Naive B cell (primary cell): ENCODE measurements around the gene THSD1. TPM values are rescaled to one million over a fixed set of nuclear protein-coding genes. Genes with fewer than 3 reads are reported as not detected.

Source experiments
- ATAC-seq, 2 donors: fragments of 150-1000 bp; cut with Tn5 transposase; 2 replicates each; pipeline ENCODE4 v1.10.0; 2021; ENCODE audit warnings: low read depth in 2 of 2, mild to moderate bottlenecking in 2 of 2, moderate library complexity in 2 of 2
- DNase-seq: peaks from one replicate; pipeline ENCODE4 v3.0.0; 2022
- H3K27ac Mint-ChIP-seq, 6 donors: one replicate each; pipeline ENCODE4 v1.8.0; 2020 to 2022; ENCODE audit warnings: mild to moderate bottlenecking in 6 of 6, mixed read lengths in 6 of 6, moderate library complexity in 5 of 6, inconsistent platforms in 2 of 6
- H3K27me3 Mint-ChIP-seq, 3 donors: one replicate each; pipeline ENCODE4 v1.8.0; 2021 to 2022; ENCODE audit warnings: mixed read lengths in 3 of 3, mild to moderate bottlenecking in 1 of 3
- H3K36me3 Mint-ChIP-seq, 2 donors: one replicate each; pipeline ENCODE4 v1.8.0; 2020 to 2022; ENCODE audit warnings: mixed read lengths in 2 of 2, inconsistent platforms in 1 of 2, mild to moderate bottlenecking in 1 of 2
- H3K4me1 Mint-ChIP-seq, 3 donors: one replicate each; pipeline ENCODE4 v1.8.0; 2020 to 2022; ENCODE audit warnings: mixed read lengths in 3 of 3, inconsistent platforms in 1 of 3, mild to moderate bottlenecking in 1 of 3, moderate library complexity in 1 of 3
- H3K4me3 Mint-ChIP-seq, 8 donors: one replicate each; pipeline ENCODE4 v1.8.0; 2020 to 2022; ENCODE audit warnings: mild to moderate bottlenecking in 8 of 8, mixed read lengths in 8 of 8, moderate library complexity in 8 of 8, inconsistent platforms in 2 of 8
- H3K9me3 Mint-ChIP-seq, 7 donors: one replicate each; pipeline ENCODE4 v1.8.0; 2020 to 2022; ENCODE audit warnings: mixed read lengths in 7 of 7, mild to moderate bottlenecking in 5 of 7, inconsistent platforms in 2 of 7, moderate library complexity in 1 of 7
- polyA plus RNA-seq, 6 donors: library from polyadenylated mRNA; unstranded; fragments of 300-500 nt; fragmentation: Illumina TruSeq; gene quantifications; one replicate each; pipeline ENCODE4 v1.2.3, GENCODE V29; 2021; ENCODE audit warnings: low read depth in 6 of 6

Gene THSD1, protein sequence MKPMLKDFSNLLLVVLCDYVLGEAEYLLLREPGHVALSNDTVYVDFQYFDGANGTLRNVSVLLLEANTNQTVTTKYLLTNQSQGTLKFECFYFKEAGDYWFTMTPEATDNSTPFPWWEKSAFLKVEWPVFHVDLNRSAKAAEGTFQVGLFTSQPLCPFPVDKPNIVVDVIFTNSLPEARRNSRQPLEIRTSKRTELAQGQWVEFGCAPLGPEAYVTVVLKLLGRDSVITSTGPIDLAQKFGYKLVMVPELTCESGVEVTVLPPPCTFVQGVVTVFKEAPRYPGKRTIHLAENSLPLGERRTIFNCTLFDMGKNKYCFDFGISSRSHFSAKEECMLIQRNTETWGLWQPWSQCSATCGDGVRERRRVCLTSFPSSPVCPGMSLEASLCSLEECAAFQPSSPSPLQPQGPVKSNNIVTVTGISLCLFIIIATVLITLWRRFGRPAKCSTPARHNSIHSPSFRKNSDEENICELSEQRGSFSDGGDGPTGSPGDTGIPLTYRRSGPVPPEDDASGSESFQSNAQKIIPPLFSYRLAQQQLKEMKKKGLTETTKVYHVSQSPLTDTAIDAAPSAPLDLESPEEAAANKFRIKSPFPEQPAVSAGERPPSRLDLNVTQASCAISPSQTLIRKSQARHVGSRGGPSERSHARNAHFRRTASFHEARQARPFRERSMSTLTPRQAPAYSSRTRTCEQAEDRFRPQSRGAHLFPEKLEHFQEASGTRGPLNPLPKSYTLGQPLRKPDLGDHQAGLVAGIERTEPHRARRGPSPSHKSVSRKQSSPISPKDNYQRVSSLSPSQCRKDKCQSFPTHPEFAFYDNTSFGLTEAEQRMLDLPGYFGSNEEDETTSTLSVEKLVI
- polyA plus RNA-seq = under 1 TPM in 1 of 6 donors, not detected in 5; 0.27 TPM

DNA sequence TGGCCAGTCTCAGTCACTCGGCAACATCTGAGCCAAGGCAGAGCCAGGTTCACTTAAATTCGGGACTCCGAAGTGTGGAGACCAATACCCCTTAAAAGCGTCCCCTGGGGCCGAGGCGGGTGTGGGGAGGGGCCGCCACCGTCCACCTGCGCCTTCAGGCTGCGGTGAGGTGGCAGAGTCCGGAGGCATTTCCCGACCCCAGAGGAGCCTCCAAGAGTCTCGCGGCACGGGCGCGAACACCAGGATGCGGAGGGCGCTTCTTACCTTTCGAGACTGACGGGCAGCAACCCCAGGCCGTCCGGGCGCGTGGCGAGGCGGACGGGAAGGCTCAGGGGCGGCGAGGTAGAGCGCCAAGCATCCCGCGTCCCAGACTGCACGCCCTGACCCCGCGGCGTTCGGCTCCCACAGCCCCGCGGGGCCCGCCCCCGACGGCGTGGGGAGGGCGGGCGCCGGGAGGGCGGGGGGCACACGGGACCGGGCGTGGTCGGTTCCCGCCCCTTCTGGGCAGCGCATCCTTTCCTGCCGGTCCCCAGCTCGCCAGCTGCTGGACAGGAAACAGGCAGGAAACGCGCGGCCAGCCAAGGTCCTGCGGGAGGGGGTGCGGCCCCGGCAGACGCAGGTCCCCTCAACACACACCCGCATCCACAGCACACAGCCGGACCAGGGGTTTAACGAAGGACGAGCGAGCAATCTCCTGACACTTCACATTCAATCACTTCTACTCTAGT, at the start of gene THSD1:
Gene THSD1 (minus strand): TSS at position 406 of the 728 bp plus-strand sequence. CDS start 3,572 bp downstream, outside the sequence.
- peak; percentile 21 for DNase-seq
- no peaks in the 10 kb centered on the region for H3K36me3 Mint-ChIP-seq
- ATAC-seq = peak; percentile 50 to 60

GRCh38 chr13:52455677-52456041, 49.7 kb upstream of the THSD1 start:
- ATAC-seq = peak; percentile 49 to 55
- H3K4me1 Mint-ChIP-seq = peaks cover 24 to 34% (median 30%) of the 10 kb centered on the region in 3 donors

More for the DNA sequence above, at the start of gene THSD1:
- peaks cover 0 to 4% (median 0%) of the 10 kb centered on the region in 7 donors for H3K9me3 Mint-ChIP-seq
- H3K27ac Mint-ChIP-seq = peak within 1 kb of the TSS in 4 of 6 donors; percentile 13 to 88 (median 60)
- peak within 1 kb of the TSS; percentile 72 to 92 (median 82) for H3K4me3 Mint-ChIP-seq
- peaks cover 0 to 15% (median 11%) of the 10 kb centered on the region in 3 donors for H3K27me3 Mint-ChIP-seq
- H3K4me1 Mint-ChIP-seq = peaks cover 15 to 22% (median 16%) of the 10 kb centered on the region in 3 donors

DNA sequence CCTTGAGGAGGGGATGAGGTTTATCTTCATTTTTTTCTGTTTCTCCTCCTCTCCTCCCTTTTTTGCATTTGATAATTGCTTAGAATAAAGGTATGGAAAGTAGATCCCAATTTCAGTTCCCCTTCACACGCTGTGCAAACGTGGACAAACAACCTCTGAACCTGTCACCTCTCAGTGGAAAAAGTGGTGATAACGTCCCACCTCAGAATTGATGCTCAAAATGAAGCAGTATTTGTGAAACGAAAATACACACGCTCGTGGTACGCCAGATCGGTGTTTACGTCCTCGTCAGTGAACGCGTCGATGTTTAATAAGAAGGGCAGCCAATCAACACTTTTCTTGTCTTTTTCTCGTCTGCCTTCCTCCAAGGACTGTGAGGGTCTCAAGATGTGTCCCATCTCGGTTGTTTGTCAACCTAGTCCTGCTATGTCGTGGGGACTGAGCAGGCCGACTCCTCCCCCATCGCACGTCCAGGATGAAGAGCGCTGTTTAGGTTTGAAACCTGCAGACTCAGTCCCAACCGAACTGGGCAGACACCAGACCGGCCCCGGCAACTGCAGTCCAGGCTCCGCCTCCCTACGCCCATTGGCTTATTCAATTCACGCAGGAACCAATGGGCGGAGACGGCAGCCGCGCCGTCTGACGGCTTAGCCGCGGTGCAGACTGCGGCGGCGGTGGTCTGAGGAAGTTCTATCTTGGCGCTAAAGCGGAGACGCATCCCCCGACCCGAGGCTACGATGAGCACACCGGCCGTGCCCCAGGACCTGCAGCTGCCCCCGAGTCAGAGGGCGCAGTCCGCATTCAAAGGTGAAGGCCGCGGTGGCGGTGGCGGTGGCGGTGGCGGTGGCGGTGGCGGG, 49.1 kb upstream of the THSD1 start, which contains the start of gene CKAP2:
Gene CKAP2 (plus strand): TSS at position 659 of the 857 bp plus-strand sequence. CDS start 79 bp downstream, at position 738.
- Mint-ChIP-seq H3K27ac (peak within 1 kb of the TSS; percentile 91 to 100 (median 94)), H3K36me3 (no peaks in the 10 kb centered on the region), H3K4me3 (peak within 1 kb of the TSS; percentile 78 to 99 (median 98)), H3K9me3 (no peaks in the 10 kb centered on the region), H3K27me3 (no peaks in the 10 kb centered on the region), H3K4me1 (peaks cover 25 to 34% (median 29%) of the 10 kb centered on the region in 3 donors)
- ATAC-seq (peak; percentile 78), DNase-seq (peak; percentile 96)

More at GRCh38 chr13:52455677-52456041, 49.7 kb upstream of the THSD1 start:
- no peaks in the 10 kb centered on the region for H3K9me3 Mint-ChIP-seq
- peak overlapping the region; percentile 89 to 99 (median 92) for H3K27ac Mint-ChIP-seq
- no peaks in the 10 kb centered on the region for H3K27me3 Mint-ChIP-seq
- H3K4me3 Mint-ChIP-seq = peak overlapping the region; percentile 78 to 99 (median 98)
- peak; percentile 79 for DNase-seq
- H3K36me3 Mint-ChIP-seq = peaks cover under 1 to 2% of the 10 kb centered on the region in 2 donors

- DNase-seq (peak; percentile 67), ATAC-seq (peak; percentile 17 to 29)
- Mint-ChIP-seq H3K9me3 (no peaks in the 10 kb centered on the region), H3K27ac (peak overlapping the region; percentile 91 to 100 (median 94)), H3K27me3 (no peaks in the 10 kb centered on the region), H3K36me3 (no peaks in the 10 kb centered on the region), H3K4me1 (peaks cover 30 to 36% (median 34%) of the 10 kb centered on the region in 3 donors), H3K4me3 (peak overlapping the region; percentile 78 to 99 (median 98))
Measured at GRCh38 chr13:52454459-52454819, 48.5 kb upstream of the THSD1 start.

DNA sequence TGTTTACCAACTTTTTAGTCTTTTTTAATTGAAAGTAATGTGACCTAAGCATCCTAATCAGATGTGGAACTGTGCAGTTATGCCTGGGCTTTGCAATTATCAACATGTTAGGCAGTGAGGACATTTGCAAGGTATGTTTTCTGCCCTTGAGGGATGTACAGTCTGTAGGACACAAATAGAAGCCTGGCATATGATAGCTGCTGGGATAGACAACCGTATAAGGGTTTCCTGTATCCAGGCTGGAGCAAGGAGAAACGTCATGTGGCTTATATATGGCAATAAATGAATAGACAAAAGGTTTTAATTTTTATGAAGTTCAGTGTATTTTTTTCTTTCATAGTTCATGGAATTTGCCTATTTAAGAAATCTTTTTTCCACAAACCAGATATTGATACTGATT, 46.5 kb upstream of the THSD1 start:
- ATAC-seq (no peak), DNase-seq (no peak)
- Mint-ChIP-seq H3K36me3 (no peaks in the 10 kb centered on the region), H3K4me3 (peak overlapping the region in 1 of 8 donors; percentile 71), H3K9me3 (no peaks in the 10 kb centered on the region), H3K4me1 (peaks cover 37 to 47% (median 46%) of the 10 kb centered on the region in 3 donors), H3K27me3 (no peaks in the 10 kb centered on the region), H3K27ac (no peak overlapping the region)

DNA sequence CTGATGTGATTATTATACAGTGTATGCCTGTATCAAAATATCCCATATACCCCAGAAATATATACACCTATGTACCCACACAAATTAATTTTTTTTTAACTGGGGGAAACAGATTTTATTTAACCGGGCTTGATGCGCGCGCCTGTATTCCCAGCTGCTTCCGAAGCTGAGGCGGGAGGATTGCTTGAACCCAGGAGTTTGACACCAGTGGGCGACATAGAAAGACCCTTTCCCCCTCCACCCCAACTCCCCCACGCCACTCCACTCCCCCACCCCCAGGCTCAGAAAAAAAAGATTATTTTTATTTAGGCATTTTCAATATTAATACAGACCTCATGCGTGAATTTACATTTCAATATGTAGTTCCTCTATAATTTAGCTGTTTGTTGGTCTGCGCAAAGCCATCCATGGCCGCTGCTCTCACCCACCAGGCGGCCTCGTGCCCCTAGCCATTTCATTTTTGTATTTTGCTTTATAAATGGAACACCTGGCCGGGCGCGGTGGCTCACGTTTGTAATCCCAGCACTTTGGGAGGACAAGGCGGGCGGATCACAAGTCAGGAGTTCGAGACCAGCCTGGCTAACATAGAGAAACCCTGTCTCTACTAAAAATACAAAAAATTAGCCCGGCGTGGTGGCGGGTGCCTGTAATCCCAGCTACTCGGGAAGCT, 45.3 kb upstream of the THSD1 start:
- Mint-ChIP-seq H3K27me3 (no peaks in the 10 kb centered on the region), H3K27ac (peak overlapping the region in 5 of 6 donors; percentile 47 to 93 (median 89)), H3K9me3 (no peaks in the 10 kb centered on the region), H3K36me3 (no peaks in the 10 kb centered on the region), H3K4me1 (peaks cover 35 to 45% (median 44%) of the 10 kb centered on the region in 3 donors), H3K4me3 (peak overlapping the region in 5 of 8 donors; percentile 77 to 92 (median 86))
- ATAC-seq = no peak
- DNase-seq = no peak

- no peak for ATAC-seq
Measured at GRCh38 chr13:52450793-52451116, 44.8 kb upstream of the THSD1 start.

GRCh38 chr13:52450012-52450792, 44.2 kb upstream of the THSD1 start, which contains the start of gene VPS36:
Gene VPS36, minus strand, starts transcription at chr13:52450634. Its CDS starts 40 bp downstream, at chr13:52450594.
- ATAC-seq (peak; percentile 63 to 64), DNase-seq (peak; percentile 96)
- Mint-ChIP-seq H3K9me3 (no peaks in the 10 kb centered on the region), H3K4me3 (peak within 1 kb of the TSS; percentile 83 to 98 (median 94)), H3K27me3 (no peaks in the 10 kb centered on the region), H3K27ac (peak within 1 kb of the TSS; percentile 72 to 99 (median 93)), H3K36me3 (no peaks in the 10 kb centered on the region), H3K4me1 (peaks cover 31 to 40% (median 39%) of the 10 kb centered on the region in 3 donors)

More at GRCh38 chr13:52450793-52451116, 44.8 kb upstream of the THSD1 start:
- H3K4me3 Mint-ChIP-seq = peak overlapping the region; percentile 69 to 92 (median 84)
- H3K27me3 Mint-ChIP-seq = no peaks in the 10 kb centered on the region
- peaks cover 31 to 41% (median 39%) of the 10 kb centered on the region in 3 donors for H3K4me1 Mint-ChIP-seq
- H3K36me3 Mint-ChIP-seq = no peaks in the 10 kb centered on the region
- H3K27ac Mint-ChIP-seq = peak overlapping the region; percentile 49 to 93 (median 81)
- DNase-seq = no peak
- no peaks in the 10 kb centered on the region for H3K9me3 Mint-ChIP-seq

- Mint-ChIP-seq H3K4me3 (peak overlapping the region; percentile 83 to 98 (median 94)), H3K36me3 (no peaks in the 10 kb centered on the region), H3K4me1 (peaks cover 25 to 38% (median 33%) of the 10 kb centered on the region in 3 donors), H3K27me3 (no peaks in the 10 kb centered on the region), H3K9me3 (no peaks in the 10 kb centered on the region), H3K27ac (peak overlapping the region; percentile 72 to 99 (median 93))
- ATAC-seq (peak in 1 of 2 donors; percentile 0), DNase-seq (no peak)
Measured at GRCh38 chr13:52449331-52450011, 43.5 kb upstream of the THSD1 start.

GRCh38 chr13:52447815-52448552, 42.0 kb upstream of the THSD1 start:
- DNase-seq (no peak), ATAC-seq (no peak)
- no peaks in the 10 kb centered on the region for H3K9me3 Mint-ChIP-seq
- H3K4me1 Mint-ChIP-seq = peaks cover 20 to 35% (median 30%) of the 10 kb centered on the region in 3 donors
- peak overlapping the region in 1 of 6 donors; percentile 19 for H3K27ac Mint-ChIP-seq
- H3K27me3 Mint-ChIP-seq = no peaks in the 10 kb centered on the region
- H3K4me3 Mint-ChIP-seq = peak overlapping the region in 4 of 8 donors; percentile 66 to 91 (median 80)
- H3K36me3 Mint-ChIP-seq = no peaks in the 10 kb centered on the region
